HG02981 (cell line): Measurements from ENCODE around the gene ANO10.
A peak's percentile ranks its signal among the peaks of the same experiment; 100 is the strongest.
"Not testable (repeated sequence)": the region's sequence is repeated elsewhere in the genome, so short reads cannot be mapped to it uniquely, and the experiment has no call there.

Experiments
- ATAC-seq: cut with Tn5 transposase; IDR thresholded peaks from one replicate; pipeline ENCODE4 v1.9.1; 2021; ENCODE audit warnings: mild to moderate bottlenecking, moderate library complexity; ENCODE audit not compliant: unreplicated experiment

ANO10 gene, protein sequence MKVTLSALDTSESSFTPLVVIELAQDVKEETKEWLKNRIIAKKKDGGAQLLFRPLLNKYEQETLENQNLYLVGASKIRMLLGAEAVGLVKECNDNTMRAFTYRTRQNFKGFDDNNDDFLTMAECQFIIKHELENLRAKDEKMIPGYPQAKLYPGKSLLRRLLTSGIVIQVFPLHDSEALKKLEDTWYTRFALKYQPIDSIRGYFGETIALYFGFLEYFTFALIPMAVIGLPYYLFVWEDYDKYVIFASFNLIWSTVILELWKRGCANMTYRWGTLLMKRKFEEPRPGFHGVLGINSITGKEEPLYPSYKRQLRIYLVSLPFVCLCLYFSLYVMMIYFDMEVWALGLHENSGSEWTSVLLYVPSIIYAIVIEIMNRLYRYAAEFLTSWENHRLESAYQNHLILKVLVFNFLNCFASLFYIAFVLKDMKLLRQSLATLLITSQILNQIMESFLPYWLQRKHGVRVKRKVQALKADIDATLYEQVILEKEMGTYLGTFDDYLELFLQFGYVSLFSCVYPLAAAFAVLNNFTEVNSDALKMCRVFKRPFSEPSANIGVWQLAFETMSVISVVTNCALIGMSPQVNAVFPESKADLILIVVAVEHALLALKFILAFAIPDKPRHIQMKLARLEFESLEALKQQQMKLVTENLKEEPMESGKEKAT

GRCh38 chr3:43621656-43622432 is at the start of gene ANO10:
Gene ANO10, minus strand, starts transcription at chr3:43622011. Its CDS starts 16,159 bp downstream, at chr3:43605852.
- ATAC-seq, result peak; percentile 94

DNA sequence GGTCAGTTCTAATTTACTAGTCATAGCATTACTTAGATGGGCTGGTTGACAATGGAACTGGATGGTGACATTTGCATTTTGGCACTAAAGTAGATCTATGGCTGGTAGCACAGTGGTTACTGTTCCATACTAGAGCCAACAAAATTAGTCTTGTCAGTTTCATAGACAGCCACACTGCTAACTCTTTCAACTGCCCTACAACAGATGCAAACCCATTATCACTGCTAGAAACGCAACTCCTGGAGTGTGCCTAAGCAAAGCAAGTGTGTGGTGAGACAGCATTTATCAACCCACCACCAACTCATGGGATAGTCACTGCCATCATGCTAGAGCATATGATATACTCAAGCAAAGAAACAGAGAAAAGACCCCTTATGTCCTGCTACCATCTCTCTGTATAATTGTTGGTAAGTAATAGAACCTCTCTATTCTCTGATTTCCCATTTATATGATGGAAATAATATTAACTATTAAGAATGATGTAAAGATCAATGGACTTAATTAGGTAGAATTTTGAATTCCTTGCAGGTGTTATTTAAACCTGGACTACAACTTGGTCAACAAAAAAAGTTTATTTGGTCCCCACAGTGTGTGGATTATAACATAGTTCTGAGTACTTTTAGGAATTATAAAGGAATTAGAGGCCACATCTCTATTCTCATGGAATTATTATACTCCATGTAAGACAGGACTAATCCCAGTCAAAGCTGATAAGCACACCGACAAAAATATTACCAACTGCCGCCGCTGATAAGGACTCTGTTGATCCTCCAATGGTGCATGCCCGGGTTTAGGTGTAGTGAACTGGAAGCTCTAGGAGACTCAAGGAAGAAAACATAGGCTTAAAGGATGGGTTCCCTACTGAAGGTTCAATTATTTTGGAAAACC is 49.1 kb upstream of the ANO10 start:
- no peak for ATAC-seq

DNA sequence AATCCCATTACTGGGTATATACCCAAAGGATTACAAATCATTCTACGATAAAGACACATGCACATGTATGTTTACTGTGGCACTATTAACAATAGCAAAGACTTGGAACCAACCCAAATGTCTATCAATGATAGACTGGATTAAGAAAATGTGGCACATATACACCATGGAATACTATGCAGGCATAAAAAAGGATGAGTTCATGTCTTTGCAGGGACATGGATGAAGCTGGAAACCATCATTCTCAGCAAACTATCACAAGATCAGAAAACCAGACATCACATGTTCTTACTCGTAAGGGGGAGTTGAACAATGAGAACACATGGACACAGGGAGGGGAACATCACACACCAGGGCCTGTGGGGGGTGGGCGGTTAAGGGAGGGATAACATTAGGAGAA is 43.2 kb upstream of the ANO10 start:
- ATAC-seq, result not testable (repeated sequence)

- ATAC-seq, result not testable (repeated sequence)
Measured at GRCh38 chr3:43661376-43661775, 39.6 kb upstream of the ANO10 start.

- no peak for ATAC-seq
Measured at GRCh38 chr3:43659250-43659880, 37.6 kb upstream of the ANO10 start.

DNA sequence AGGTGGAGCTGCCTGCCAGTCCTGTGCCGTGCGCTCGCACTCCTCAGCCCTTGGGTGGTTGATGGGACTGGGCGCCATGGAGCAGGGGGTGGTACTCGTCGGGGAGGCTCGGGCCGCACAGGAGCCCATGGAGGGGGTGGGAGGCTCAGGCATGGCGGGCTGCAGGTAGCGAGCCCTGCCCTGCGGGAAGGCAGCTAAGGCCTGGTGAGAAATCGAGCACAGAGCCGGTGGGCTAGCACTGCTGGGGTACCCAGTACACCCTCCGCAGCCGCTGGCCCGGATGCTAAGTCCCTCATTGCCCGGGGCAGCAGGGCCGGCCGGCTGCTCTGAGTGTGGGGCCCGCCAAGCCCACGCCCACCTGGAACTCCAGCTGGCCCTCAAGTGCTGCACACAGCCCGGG is 34.6 kb upstream of the ANO10 start:
- ATAC-seq, result not testable (repeated sequence)

DNA sequence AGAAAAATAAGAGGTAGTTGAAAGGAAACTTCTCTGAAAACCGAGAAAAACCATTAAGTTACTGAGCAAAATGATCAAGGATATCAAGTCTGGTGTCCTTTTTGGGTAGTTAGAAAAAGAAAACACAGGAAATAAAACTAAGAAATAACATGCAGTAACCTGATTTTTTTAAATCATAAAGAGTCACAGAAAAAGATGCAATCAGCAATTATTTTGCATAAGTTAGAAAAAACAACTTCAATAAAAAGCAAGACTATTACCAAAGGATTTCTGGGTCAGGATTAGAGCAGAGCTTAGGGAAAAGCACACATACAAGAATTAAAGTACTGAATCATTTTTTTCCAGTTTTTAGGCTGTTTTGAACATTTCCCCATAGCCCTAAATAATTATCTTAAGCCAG is 28.5 kb upstream of the ANO10 start:
- ATAC-seq, result no peak

DNA sequence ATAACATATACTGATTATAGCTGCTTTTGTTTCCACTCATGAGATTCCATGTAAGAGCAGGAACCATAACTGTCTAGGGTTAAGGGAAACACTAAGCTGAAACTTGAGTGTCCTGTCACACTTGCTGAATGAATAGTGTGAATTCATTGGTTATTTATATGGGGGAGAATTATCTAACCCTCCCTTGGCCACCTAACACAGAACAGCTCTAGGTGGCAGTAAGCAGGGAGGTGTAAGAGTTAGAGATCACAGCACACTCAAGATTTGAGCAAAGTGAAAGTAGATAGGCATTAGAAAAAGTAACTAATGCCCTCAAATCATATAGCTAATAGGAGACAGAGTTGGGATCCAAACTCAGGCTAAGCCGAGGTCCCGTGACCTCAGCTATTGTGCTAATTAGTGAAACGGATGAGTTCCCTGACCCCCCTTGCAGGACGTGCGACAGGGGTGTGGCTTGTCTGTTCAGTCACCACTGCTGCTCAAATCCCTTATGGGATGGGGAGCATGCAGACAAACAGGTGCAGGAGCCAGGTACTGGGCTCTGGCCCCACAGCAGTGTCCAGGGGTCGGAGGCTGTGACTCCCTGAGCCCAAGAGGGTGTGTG is 27.7 kb upstream of the ANO10 start:
- no peak for ATAC-seq

DNA sequence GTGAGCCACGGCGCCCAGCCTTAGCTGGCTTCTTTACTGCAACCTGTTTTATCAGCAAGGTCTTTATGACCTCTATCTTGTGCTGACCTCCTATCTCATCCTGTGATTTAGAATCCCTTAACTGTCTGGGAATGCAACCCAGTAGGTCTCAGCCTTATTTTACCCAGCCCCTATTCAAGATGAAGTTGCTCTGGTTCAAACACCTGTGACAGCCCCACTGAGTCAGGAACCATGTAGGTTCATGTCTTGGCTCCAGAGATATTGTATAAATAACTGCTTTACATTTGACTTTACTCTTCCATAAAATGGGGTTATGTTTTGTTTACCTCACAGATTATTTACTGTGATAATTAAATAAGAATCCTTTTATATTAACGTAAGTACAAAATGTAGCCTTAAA is 27.1 kb upstream of the ANO10 start:
- ATAC-seq, result no peak

GRCh38 chr3:43647331-43648166 is 25.7 kb upstream of the ANO10 start:
- no peak for ATAC-seq

DNA sequence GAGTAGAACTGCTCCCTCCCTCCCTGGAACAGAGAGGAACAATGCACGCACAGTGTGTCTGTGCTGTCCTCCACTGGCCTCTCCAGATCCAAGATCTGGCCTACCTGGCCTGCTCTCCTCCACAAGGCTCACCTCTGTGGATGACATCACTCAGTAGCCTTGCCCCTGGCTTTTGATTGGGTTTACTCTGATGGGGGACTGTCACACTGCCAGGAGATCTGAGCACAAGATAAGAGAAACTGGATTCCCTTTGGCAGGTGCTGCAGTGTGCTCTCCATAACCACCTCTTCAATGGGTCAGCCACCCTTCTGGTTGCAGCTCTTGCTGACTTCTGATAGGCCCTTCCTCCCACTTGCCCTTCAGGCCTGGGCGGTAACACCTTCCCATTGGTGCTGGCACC is 22.6 kb upstream of the ANO10 start:
- no peak for ATAC-seq

DNA sequence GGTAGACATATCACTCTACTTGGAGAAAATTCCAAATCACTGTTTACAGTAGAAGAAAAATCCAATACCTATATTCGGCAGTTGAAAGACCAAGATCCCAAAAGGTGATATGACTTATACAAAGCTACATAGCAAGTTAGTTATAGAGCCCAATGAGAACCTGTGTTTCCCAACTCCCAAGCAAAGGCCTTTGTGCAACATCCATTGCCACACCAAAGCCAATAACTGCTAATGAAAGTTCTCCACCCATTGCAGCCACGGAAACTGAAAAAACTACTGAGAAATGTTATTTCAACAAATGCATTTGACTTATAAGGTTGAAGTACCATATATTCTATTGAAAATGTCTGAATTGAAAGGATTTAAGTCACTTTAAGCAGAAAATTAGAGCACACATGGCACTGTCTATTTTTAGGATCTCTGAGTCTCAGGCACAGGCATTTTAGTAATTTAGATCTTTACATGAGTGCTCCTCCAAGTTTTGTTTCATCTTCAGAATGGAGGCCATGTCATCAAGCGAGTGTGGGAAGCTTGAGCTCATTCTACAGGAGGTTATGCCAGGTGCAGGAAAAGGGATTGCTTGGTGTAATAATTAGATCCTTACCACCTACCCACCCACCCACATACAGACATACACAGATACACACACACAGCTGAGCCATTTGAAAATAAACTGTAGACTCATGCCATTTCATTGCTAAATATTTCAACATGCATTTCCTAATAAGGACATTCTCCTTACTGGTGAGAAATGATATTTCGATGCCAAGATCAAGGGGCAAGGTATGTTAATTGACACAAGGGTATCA is 19.7 kb upstream of the ANO10 start:
- ATAC-seq, result no peak

- no peak for ATAC-seq
Measured at GRCh38 chr3:43640681-43641080, 18.9 kb upstream of the ANO10 start.

GRCh38 chr3:43638594-43639447 is 17.0 kb upstream of the ANO10 start:
- ATAC-seq, result peak; percentile 51

DNA sequence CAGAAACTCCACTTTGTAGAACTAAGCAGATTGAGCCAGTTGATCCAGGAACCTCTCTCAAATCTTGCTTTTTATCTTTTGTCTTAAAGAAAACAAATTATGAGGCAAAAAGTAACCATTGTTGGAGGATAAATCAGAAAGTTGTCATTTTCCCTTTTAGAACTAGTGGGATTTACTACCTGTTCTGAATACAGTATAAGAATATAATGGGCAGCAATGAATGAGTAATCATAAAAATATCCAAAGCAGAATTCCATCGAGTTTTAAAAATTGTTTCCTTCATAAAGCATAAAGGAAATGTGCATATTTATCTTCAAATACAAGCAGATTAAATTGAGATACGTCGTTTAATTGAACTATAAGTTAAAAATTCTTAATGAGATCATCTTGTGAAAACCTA is 15.9 kb upstream of the ANO10 start:
- no peak for ATAC-seq

DNA sequence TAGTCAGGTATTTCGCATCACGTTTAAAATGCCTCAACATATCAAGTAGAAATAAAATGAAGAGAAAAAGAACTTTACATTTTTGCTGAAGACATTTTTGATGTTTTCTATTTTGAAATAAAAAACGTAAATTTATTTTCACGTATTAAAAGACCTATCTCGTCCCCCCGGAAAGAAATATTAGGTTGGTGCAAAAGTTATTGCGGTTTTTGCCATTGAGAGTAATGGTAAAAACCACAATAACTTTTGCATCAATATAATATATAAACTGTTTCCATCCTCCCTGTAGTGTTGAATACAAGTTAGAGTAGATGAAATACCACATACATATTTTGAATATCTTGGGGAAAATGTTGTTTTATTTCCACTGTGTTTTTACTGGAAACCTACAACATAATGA is 11.2 kb upstream of the ANO10 start:
- ATAC-seq, result no peak

GRCh38 chr3:43632269-43632733 is 10.5 kb upstream of the ANO10 start:
- ATAC-seq, result no peak
